GM12878 (cell line): ENCODE data around the gene HINT1. TPM values are rescaled to one million over a fixed set of nuclear protein-coding genes. Genes with fewer than 3 reads are reported as not detected.

ENCODE experiments used
- ATAC-seq: fragments of 200-7000 bp; cut with Tn5 transposase; 3 replicates; pipeline ENCODE4 v1.9.1; 2020; ENCODE audit warnings: mild to moderate bottlenecking, moderate library complexity
- BruUV-seq: library from RNA; stranded (reverse); fragments of 400-500 nt; replicated peaks from 2 replicates; lab custom pipeline; 2021; lab: Mats Ljungman, UMichigan
- CTCF ChIA-PET: fragments of 300-600 bp; sonication (Branson Sonifier 250); formaldehyde crosslinking; extraction: SDS; loops from one replicate; lab custom pipeline; 2021; ENCODE audit warnings: inconsistent platforms; lab: Yijun Ruan, JAX
- POLR2A ChIA-PET: fragments of 350-600 bp; formaldehyde crosslinking; extraction: SDS; loops from one replicate; lab custom pipeline; 2021; ENCODE audit warnings: inconsistent platforms; lab: Charles Lee
- RAD21 ChIA-PET: fragments of 300-600 bp; sonication (Branson Sonifier 250); formaldehyde crosslinking; loops from one replicate; lab custom pipeline; 2023; ENCODE audit warnings: antibody characterized with exemption; ENCODE audit not compliant: unreplicated experiment; lab: Charles Lee
- SMC1A ChIA-PET: fragments of 300-600 bp; sonication (Branson Sonifier 250); formaldehyde crosslinking; loops from one replicate; lab custom pipeline; 2023; ENCODE audit not compliant: unreplicated experiment, uncharacterized antibody; lab: Charles Lee
- DNase-seq: peaks from one replicate; pipeline ENCODE4 v3.0.0-alpha.2; 2011; ENCODE audit warnings: low read depth, low spot score
- FAIRE-seq: peaks from 3 replicates; lab custom pipeline; 2011; peaks lifted over from hg19 to GRCh38; lab: Jason Lieb, UNC
- H2AFZ ChIP-seq: 2 replicates; pipeline ENCODE4 v1.6.0; 2011; ENCODE audit warnings: low read depth, low read length, control low read depth; ENCODE audit not compliant: control insufficient read depth
- H3K27ac ChIP-seq: 2 replicates; pipeline ENCODE4 v1.5.1; 2011; ENCODE audit warnings: control low read depth; ENCODE audit not compliant: control insufficient read depth, insufficient read depth
- H3K27me3 ChIP-seq, 2 experiments: replicated peaks in 1 of 2; 2 replicates each; pipeline versions ENCODE4 v1.6.0 to v1.6.1; 2011; ENCODE audit warnings: low read length in 1 of 2; ENCODE audit not compliant: control insufficient read depth in 2 of 2, insufficient read depth in 2 of 2
- H3K36me3 ChIP-seq, 2 experiments: 2 replicates each; pipeline ENCODE4 v1.5.1; 2011; ENCODE audit warnings: low read length in 1 of 2; ENCODE audit not compliant: control insufficient read depth in 2 of 2, insufficient read depth in 2 of 2
- H3K4me1 ChIP-seq: 2 replicates; pipeline ENCODE4 v1.6.1; 2011; ENCODE audit warnings: mild to moderate bottlenecking, low read length, moderate library complexity, mixed read lengths; ENCODE audit not compliant: control insufficient read depth, insufficient read depth
- H3K4me2 ChIP-seq: 2 replicates; pipeline ENCODE4 v1.6.0; 2011; ENCODE audit warnings: control low read depth; ENCODE audit not compliant: control insufficient read depth, insufficient read depth
- H3K4me3 ChIP-seq: fragments of 200-600 bp; sonication (generic); 2 replicates; pipeline ENCODE4 v1.5.1; 2016
- H3K79me2 ChIP-seq: 2 replicates; pipeline ENCODE4 v1.6.0; 2011; ENCODE audit warnings: low read length; ENCODE audit not compliant: control insufficient read depth, insufficient read depth
- H3K9ac ChIP-seq: 2 replicates; pipeline ENCODE4 v1.8.0; 2011; ENCODE audit warnings: low read length, control low read depth, mixed read lengths; ENCODE audit not compliant: control insufficient read depth, insufficient read depth
- H3K9me3 ChIP-seq: replicated peaks from 3 replicates; pipeline ENCODE4 v1.5.1; 2011; ENCODE audit warnings: mild to moderate bottlenecking, low read length; ENCODE audit not compliant: control insufficient read depth, insufficient read depth
- H4K20me1 ChIP-seq: 2 replicates; pipeline ENCODE4 v1.6.0; 2011; ENCODE audit not compliant: control insufficient read depth, insufficient read depth
- ATF2 ChIP-seq: IDR thresholded peaks from 2 replicates; pipeline ENCODE4 v1.6.1; 2012; ENCODE audit warnings: low read length, inconsistent platforms
- EED ChIP-seq: sonication (generic); IDR thresholded peaks from 2 replicates; pipeline ENCODE4 v1.6.1; 2016; ENCODE audit warnings: antibody characterized with exemption, low read depth
- FOXM1 ChIP-seq: IDR thresholded peaks from 2 replicates; pipeline ENCODE4 v1.6.1; 2012; ENCODE audit warnings: low read depth, mild to moderate bottlenecking, inconsistent platforms, low read length, moderate library complexity
- RBBP5 ChIP-seq: fragments of 200-600 bp; sonication (generic); conservative IDR thresholded peaks from 2 replicates; pipeline ENCODE4 v1.6.1; 2016
- RELB ChIP-seq: fragments of 450-650 bp; IDR thresholded peaks from 2 replicates; pipeline ENCODE4 v1.6.1; 2017; ENCODE audit warnings: low read depth, mild to moderate bottlenecking, moderate library complexity
- SMAD1 ChIP-seq: fragments of 450-650 bp; IDR thresholded peaks from 2 replicates; pipeline ENCODE4 v1.6.1; 2018; ENCODE audit warnings: mild to moderate bottlenecking, low read depth; ENCODE audit not compliant: partially characterized antibody
- SMARCA5 ChIP-seq: fragments of 450-650 bp; IDR thresholded peaks from 2 replicates; pipeline ENCODE4 v1.6.1; 2017; ENCODE audit warnings: mild to moderate bottlenecking
- SPI1 ChIP-seq: IDR thresholded peaks from 2 replicates; pipeline ENCODE4 v1.6.1; 2011; ENCODE audit warnings: low read depth, mild to moderate bottlenecking, low read length, moderate library complexity, borderline replicate concordance; ENCODE audit not compliant: insufficient read depth
- SREBF1 ChIP-seq: IDR thresholded peaks from 2 replicates; pipeline ENCODE4 v1.6.1; 2012; ENCODE audit warnings: mild to moderate bottlenecking, low read length
- ZNF592 ChIP-seq: fragments of 450-650 bp; IDR thresholded peaks from 2 replicates; pipeline ENCODE4 v1.6.1; 2017; ENCODE audit warnings: mild to moderate bottlenecking, moderate library complexity
- WGBS: methylation state at CpG from one replicate; pipeline ENCODE4 v1.1.6; 2016; ENCODE audit warnings: low lambda C conversion rate; ENCODE audit not compliant: insufficient replicate concordance, insufficient coverage; ENCODE audit errors: missing lambda C conversion rate; 5-methylcytosine and 5-hydroxymethylcytosine counted together
- in situ Hi-C: fragments of 300-500 bp; cut with MboI; formaldehyde crosslinking; loops from 9 replicates; pipeline ENCODE4 v1.14.3; 2018; ENCODE audit warnings: mixed read lengths
- intact Hi-C: fragments of 100-400 bp; cut with micrococcal nuclease; formaldehyde crosslinking; loops from one replicate; pipeline ENCODE4 v1.14.2; 2022; ENCODE audit not compliant: unreplicated experiment
- polyA plus RNA-seq, 11 experiments: library from polyadenylated mRNA; depleted of rRNA in 4 of 11; unstranded in 6 of 11; stranded (reverse) in 5 of 11; fragments of >200 nt; fragmentation: Nextera tagmentation in 4 of 11; fragmentation: Illumina TruSeq in 1 of 11; extraction: Ambion mirVana in 4 of 11; extraction: Trizol in 1 of 11; gene quantifications; 1 replicate in 1 of 11; 2 replicates in 10 of 11; pipeline versions ENCODE4 v1.2.1 to v1.2.3, GENCODE V29; 2011 to 2016; ENCODE audit warnings: inconsistent platforms in 2 of 11, missing spikeins in 2 of 11, low read depth in 1 of 11
- total RNA-seq, 4 experiments: library from RNA; depleted of rRNA in 3 of 4; stranded (reverse); fragments of >200 nt in 3 of 4; fragmentation: Illumina TruSeq in 1 of 4; extraction: Trizol in 1 of 4; gene quantifications; 2 replicates each; pipeline versions ENCODE4 v1.2.1 to v1.2.3, GENCODE V29; 2013 to 2021

Gene HINT1
- total and polyA plus RNA-seq, 10 of the 15 experiments (the other 5 are each of a cell fraction or from before 2014, with no cell fraction given), result 253 to 997 (median 562) TPM

- no peak overlapping the region for H3K9ac ChIP-seq
- H3K4me3 ChIP-seq, result no peak overlapping the region
- TF ChIP-seq ATF2 (no peak), EED (no peak), SPI1 (peak; percentile 62; the same call in 1 of the 2 replicates)
- no peak overlapping the region for H3K27ac ChIP-seq
- no peaks in the 10 kb centered on the region for H4K20me1 ChIP-seq
- ATAC-seq, result peak; percentile 59
- H3K36me3 ChIP-seq, result no peaks in the 10 kb centered on the region
- 15% methylated on average over 3 of the region's 3 CpGs for WGBS
- no peaks in the 10 kb centered on the region for H3K9me3 ChIP-seq
- H2AFZ ChIP-seq, result no peak overlapping the region
- ChIA-PET CTCF (no interaction called here), SMC1A (no interaction called here), RAD21 (no interaction called here), POLR2A (no interaction called here)
- H3K4me1 ChIP-seq, result no peaks in the 10 kb centered on the region
- in situ Hi-C loops, result no loop called here
- intact Hi-C loops, result no loop called here
- no peaks in the 10 kb centered on the region for H3K27me3 ChIP-seq
- no peak for FAIRE-seq
- no TSS peak for BruUV-seq
- no peaks in the 10 kb centered on the region for H3K79me2 ChIP-seq
- DNase-seq, result no peak
- no peak overlapping the region for H3K4me2 ChIP-seq
Measured at GRCh38 chr5:131142970-131143617, 22.0 kb downstream of the HINT1 start.

- no peaks in the 10 kb centered on the region for H3K36me3 ChIP-seq
- WGBS, result 50% methylated on average over 2 of the region's 2 CpGs
- no peaks in the 10 kb centered on the region for H3K4me1 ChIP-seq
- in situ Hi-C loops (no loop called here), intact Hi-C loops (no loop called here)
- RAD21 ChIA-PET, result no interaction called here
- CTCF ChIA-PET, result no interaction called here
- BruUV-seq, result no TSS peak
- H3K4me3 ChIP-seq, result no peak overlapping the region
- ATAC-seq (no peak), FAIRE-seq (no peak), DNase-seq (no peak)
- no peak overlapping the region for H2AFZ ChIP-seq
- no peaks in the 10 kb centered on the region for H3K9me3 ChIP-seq
- SMC1A ChIA-PET, result interaction anchor here (0.6 kb wide), 1 partner anchor 641 kb away, joined by 3 read pairs; no protein-coding TSS in a partner anchor
- H3K9ac ChIP-seq, result no peak overlapping the region
- no peak overlapping the region for H3K4me2 ChIP-seq
- H3K27ac ChIP-seq, result no peak overlapping the region
- POLR2A ChIA-PET, result interaction anchor here (0.7 kb wide), 2 partner anchors 11 to 1029 kb away, joined by 3 read pairs; no protein-coding TSS in a partner anchor
- no peaks in the 10 kb centered on the region for H3K27me3 ChIP-seq
- no peaks in the 10 kb centered on the region for H4K20me1 ChIP-seq
- H3K79me2 ChIP-seq, result no peaks in the 10 kb centered on the region
- TF ChIP-seq SMAD1, result no peak
- TF ChIP-seq FOXM1, result no peak
- no peak for TF ChIP-seq SREBF1
- no peak for TF ChIP-seq RELB
- no peak for TF ChIP-seq ZNF592
- TF ChIP-seq RBBP5, result no peak
- TF ChIP-seq SMARCA5, result no peak
Measured at GRCh38 chr5:131139321-131139720, 25.7 kb downstream of the HINT1 start.
